Measurements from ENCODE around the gene FBXW2. TPM values are rescaled to one million over a fixed set of nuclear protein-coding genes. Genes with fewer than 3 reads are reported as not detected.
A peak's percentile ranks its signal among the peaks of the same experiment; 100 is the strongest.

Gene FBXW2
- total and polyA plus RNA-seq, 10 donors, result 8.7 to 121 (median 90.1) TPM

DNA sequence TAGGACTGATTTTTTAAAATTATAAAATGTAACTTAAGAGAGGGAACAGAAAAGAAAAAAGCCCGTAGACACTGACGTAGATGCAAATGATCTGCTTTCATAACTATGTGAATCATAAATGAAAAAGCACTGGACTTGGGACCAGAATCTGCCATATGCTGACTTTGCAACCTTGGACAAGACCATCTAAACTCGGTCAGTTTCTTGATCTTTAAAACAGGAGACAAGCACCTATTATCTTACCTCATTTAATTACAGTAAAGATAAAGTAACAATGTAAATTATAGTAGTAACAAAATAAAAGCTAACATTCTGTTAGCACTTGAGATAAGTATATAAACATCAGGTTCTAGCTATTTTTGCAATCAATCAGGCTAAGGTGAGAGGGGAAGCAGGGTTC is 20.0 kb downstream of the FBXW2 start:
- H3K27me3 ChIP-seq (replicated peaks in 1 of 7), result no peaks in the 10 kb centered on the region
- TF ChIP-seq POLR2A (IDR thresholded peaks at IDR 0.05), result no peak
- TF ChIP-seq, protein P1, sequence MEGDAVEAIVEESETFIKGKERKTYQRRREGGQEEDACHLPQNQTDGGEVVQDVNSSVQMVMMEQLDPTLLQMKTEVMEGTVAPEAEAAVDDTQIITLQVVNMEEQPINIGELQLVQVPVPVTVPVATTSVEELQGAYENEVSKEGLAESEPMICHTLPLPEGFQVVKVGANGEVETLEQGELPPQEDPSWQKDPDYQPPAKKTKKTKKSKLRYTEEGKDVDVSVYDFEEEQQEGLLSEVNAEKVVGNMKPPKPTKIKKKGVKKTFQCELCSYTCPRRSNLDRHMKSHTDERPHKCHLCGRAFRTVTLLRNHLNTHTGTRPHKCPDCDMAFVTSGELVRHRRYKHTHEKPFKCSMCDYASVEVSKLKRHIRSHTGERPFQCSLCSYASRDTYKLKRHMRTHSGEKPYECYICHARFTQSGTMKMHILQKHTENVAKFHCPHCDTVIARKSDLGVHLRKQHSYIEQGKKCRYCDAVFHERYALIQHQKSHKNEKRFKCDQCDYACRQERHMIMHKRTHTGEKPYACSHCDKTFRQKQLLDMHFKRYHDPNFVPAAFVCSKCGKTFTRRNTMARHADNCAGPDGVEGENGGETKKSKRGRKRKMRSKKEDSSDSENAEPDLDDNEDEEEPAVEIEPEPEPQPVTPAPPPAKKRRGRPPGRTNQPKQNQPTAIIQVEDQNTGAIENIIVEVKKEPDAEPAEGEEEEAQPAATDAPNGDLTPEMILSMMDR (IDR thresholded peaks at IDR 0.05 in 8 of 11, conservative IDR thresholded peaks at IDR 0.05 in 3 of 11), result no peak
- no peak for TF ChIP-seq POLR2AphosphoS5 (IDR thresholded peaks at IDR 0.05)
- DNase-seq, result no peak
- peaks cover 6 to 100% (median 81%) of the 10 kb centered on the region in 6 donors for H3K36me3 ChIP-seq
- H3K4me1 ChIP-seq, result peaks cover 0 to 4% (median 0%) of the 10 kb centered on the region in 6 donors
- 85 to 92% (median 89%) methylated on average over 3 of the region's 3 CpGs for WGBS, 5 donors
- no peak overlapping the region for H3K27ac ChIP-seq
- intact Hi-C loops (cut with DNase I; ENCODE audit: low total_unique reads), result no loop called here
- no peak overlapping the region for H3K4me3 ChIP-seq
- H3K9me3 ChIP-seq, result no peaks in the 10 kb centered on the region

DNA sequence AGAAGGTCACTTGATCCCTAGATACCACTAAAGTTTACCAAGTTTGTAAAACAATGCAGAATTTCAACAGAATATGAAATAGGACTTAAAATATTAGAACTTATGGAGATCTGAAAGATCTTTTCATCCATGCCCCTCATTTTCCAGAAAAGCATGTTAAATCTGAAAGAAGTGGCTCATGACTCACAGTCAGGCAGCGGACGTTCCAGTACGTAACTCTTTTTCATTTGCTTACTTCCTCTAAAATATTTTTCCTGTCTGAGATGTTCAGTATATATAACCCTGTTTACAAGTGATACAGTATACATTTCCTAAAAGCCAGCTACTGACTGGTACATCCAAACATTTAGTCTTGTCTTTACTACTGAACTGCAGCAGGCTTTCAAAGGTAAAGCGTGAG is 22.3 kb downstream of the FBXW2 start:
- Histone ChIP-seq H3K4me1 (peaks cover 0 to 4% (median 0%) of the 10 kb centered on the region in 6 donors), H3K9me3 (no peaks in the 10 kb centered on the region), H3K27ac (peak overlapping the region in 2 of 8 donors; percentile 14 to 34), H3K36me3 (peaks cover 4 to 100% (median 82%) of the 10 kb centered on the region in 6 donors), H3K27me3 (replicated peaks in 1 of 7) (no peaks in the 10 kb centered on the region), H3K4me3 (no peak overlapping the region)
- TF ChIP-seq POLR2A (IDR thresholded peaks at IDR 0.05) (no peak), POLR2AphosphoS5 (IDR thresholded peaks at IDR 0.05) (no peak)
- TF ChIP-seq, protein P1 (IDR thresholded peaks at IDR 0.05 in 8 of 11, conservative IDR thresholded peaks at IDR 0.05 in 3 of 11), result no peak
- intact Hi-C loops (cut with DNase I; ENCODE audit: low total_unique reads), result no loop called here
- 77 to 92% (median 78%) methylated on average over 4 of the region's 4 CpGs for WGBS, 5 donors
- DNase-seq, result no peak

DNA sequence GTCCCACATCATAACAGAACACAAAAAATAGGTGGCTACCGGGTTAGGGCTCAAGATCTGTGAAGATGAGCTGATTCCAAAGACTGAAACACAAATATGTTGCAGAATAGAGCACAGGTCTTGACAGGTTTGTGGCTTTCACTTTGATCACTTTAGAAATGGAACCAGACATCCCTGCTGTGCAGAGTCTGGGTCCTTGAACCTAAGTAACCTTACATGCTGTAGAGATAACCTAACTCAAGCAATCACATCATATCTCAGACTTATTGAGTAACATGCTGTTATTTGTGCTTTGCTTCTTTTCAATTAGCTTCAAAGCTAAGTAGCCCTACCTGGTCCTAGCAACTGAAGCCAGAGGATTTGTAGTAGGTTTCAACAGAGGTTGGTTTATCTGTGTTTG is 24.3 kb downstream of the FBXW2 start:
- no peaks in the 10 kb centered on the region for H3K9me3 ChIP-seq
- no peaks in the 10 kb centered on the region for H3K27me3 ChIP-seq (replicated peaks in 1 of 7)
- intact Hi-C loops (cut with DNase I; ENCODE audit: low total_unique reads), result no loop called here
- 85 to 96% (median 90%) methylated on average over 1 of the region's 1 CpG for WGBS, 5 donors
- H3K4me1 ChIP-seq, result peaks cover 0 to 4% (median 0%) of the 10 kb centered on the region in 6 donors
- no peak for DNase-seq
- H3K36me3 ChIP-seq, result peaks cover 0 to 100% (median 82%) of the 10 kb centered on the region in 6 donors
- TF ChIP-seq POLR2A (IDR thresholded peaks at IDR 0.05) (no peak), POLR2AphosphoS5 (IDR thresholded peaks at IDR 0.05) (no peak)
- TF ChIP-seq, protein P1 (IDR thresholded peaks at IDR 0.05 in 8 of 11, conservative IDR thresholded peaks at IDR 0.05 in 3 of 11), result no peak
- H3K4me3 ChIP-seq, result no peak overlapping the region
- no peak overlapping the region for H3K27ac ChIP-seq

DNA sequence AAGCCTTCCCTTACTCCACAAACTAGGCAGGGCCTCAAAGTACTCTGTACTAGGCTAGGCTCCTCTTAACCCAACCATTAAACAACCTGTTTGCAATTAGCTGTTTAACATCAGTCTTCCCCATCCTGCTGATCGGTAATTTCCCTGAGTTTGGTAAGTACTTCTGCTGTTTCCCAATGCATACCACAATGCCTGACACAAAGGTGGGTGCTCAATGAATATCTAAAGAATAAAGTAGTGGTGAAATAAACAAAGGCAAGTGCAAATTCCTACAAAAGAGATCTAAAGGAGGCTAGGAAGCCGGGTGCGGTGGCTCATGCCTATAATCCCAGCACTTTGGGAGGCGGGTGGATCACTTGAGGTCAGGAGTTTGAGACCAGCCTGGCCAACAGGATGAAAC is 25.0 kb downstream of the FBXW2 start:
- peak overlapping the region in 2 of 8 donors; percentile 21 to 36 for H3K27ac ChIP-seq
- no peaks in the 10 kb centered on the region for H3K27me3 ChIP-seq (replicated peaks in 1 of 7)
- no peak overlapping the region for H3K4me3 ChIP-seq
- no peak for TF ChIP-seq POLR2A (IDR thresholded peaks at IDR 0.05)
- TF ChIP-seq, protein P1 (IDR thresholded peaks at IDR 0.05 in 8 of 11, conservative IDR thresholded peaks at IDR 0.05 in 3 of 11), result no peak
- TF ChIP-seq POLR2AphosphoS5 (IDR thresholded peaks at IDR 0.05), result no peak
- H3K9me3 ChIP-seq, result no peaks in the 10 kb centered on the region
- intact Hi-C loops (cut with DNase I; ENCODE audit: low total_unique reads), result no loop called here
- WGBS, 5 donors, result 85 to 95% (median 90%) methylated on average over 4 of the region's 4 CpGs
- H3K4me1 ChIP-seq, result peaks cover 0 to 4% (median 0%) of the 10 kb centered on the region in 6 donors
- DNase-seq, result no peak
- peaks cover 0 to 100% (median 88%) of the 10 kb centered on the region in 6 donors for H3K36me3 ChIP-seq
